HG03575 (cell line): ENCODE data around the gene NKIRAS2.
"Not testable (repeated sequence)": the region's sequence is repeated elsewhere in the genome, so short reads cannot be mapped to it uniquely, and the experiment has no call there.

ENCODE experiments used
- ATAC-seq: cut with Tn5 transposase; IDR thresholded peaks from one replicate; pipeline ENCODE4 v1.9.1; 2021; ENCODE audit not compliant: unreplicated experiment, insufficient number of reproducible peaks, low FRiP score; ENCODE audit errors: extremely low read depth

The NKIRAS2 gene

DNA sequence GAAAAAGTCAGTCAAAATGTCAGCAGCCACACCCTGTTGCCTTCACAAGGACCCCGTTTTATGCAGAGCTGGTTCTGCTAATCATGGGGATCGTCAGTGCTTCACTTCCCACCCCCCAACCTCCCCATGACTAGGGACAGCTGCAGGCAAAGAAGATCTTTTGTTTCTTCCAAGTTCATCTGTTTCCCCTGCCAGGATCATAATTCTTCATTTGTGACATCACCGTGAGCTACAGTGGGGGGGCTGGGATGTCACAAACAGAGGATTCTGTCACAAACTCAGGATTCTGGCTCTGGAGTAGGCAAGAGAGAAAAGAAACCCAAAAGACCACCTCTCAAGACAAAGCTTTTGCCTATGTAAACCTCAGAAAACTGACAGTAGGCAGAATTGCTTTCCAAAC, 27.3 kb upstream of the NKIRAS2 start:
- no peak for ATAC-seq

DNA sequence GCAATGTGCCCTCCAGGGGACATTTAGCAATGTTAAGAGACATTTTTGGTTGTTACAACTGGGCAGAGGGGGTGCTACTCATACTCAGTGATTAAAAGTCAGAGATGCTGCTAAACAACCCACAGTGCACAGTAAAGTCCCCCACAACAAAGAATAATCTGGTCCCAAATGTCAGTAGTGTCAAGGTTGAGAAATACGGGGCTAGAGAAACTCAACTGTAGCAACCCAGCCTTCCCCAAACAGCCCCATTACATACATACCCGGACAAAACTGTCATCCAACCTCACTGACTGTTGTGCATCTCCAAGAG, 23.1 kb upstream of the NKIRAS2 start:
- ATAC-seq: no peak

DNA sequence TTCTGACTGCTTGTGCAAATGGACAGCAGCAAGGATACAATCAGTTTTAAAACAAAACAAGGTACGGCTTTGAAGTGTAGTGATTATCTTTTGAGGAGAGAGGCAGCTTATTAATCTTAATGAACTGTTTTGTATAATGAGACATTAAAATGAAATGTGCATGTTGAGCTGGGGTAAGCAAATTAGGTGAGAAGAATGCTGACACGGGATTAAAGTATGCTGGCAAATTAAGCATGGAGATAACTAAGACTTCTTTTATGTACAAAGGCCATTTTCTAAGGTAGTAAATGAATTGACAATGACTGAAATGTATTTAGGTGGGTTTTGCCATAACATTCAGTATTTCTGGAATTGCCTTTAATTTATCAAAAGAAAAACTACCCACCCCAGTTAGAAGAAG, 21.4 kb upstream of the NKIRAS2 start:
- ATAC-seq: no peak

DNA sequence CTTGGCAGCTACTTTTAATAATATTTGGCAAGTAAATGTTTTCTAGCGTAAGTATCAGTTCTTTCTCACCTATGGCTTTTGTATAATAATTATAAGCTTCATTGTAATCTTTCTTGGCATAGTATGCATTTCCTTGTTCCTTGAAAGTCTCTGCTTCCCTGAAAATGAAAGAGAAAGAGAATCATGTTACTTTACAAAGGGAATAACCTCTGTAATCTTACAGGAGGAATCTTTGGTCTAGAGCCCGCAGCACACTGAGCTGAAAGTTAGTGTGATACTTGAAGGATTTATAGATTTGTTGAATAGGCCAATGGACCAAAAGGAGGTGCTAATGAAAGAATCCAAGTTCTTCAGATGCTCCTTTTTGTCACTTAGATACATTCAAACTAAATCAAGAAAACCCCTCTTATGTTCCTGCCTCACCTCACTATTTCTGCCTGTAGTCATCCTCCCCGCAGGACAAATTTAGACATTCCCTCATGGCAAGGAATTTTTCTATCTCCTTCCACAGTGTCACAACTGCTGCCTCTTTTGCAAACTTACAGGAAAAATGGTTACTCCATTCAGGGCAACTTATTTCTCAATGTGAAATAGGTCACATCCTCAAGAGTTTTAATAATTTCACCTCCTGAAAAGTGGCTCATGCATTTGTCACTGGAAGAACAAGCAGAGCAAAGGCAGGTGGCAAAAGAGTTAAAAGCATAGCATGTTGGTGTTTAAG, 19.3 kb upstream of the NKIRAS2 start:
- ATAC-seq: no peak

DNA sequence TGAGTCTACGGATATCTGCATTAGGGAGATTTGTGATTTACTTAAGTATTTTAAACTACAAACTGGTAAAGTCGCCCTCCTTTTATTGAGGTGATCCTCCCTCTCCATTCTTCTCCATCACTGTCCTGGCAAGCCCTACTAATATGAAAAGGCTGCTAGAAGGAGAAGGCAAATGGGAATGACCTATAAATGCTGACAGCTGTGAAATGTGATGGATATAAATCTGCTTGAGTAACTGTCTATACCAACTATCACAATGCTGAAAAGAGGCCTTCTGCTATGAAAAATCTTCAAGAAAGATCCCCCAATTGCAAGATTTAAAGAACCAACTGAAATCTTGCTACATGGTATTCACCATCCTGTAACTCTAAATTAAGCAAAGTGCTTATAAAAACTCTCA, 18.2 kb upstream of the NKIRAS2 start:
- ATAC-seq: no peak

DNA sequence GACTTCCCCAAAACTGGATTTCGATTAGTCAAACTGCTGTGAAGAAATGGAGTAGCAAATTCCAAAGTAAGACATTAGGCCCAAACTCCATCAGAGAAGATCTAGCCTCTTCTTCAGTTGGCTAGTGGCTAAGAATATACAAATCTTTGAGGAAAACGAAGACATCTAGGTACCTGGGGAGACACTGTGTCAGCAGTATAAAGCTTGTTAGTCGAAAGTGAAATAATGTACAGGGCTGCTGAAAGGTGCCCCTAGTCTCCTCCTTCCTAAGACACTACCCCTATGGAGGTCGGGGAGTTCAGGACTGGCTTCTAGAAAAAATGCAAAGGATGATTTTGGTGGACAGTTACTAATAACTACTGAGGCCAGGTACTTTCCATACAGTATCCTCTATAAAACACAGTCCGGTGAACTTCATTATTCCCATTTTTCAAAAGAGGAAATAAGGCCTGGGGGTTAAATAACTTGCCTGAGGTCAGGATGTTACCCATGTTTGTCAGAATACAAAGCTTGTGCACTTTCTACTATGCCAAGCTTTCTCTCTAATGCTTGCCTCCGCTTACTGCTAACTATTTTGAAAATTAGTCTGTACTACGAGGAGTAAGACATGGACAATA, 17.6 kb upstream of the NKIRAS2 start:
- ATAC-seq: no peak

DNA sequence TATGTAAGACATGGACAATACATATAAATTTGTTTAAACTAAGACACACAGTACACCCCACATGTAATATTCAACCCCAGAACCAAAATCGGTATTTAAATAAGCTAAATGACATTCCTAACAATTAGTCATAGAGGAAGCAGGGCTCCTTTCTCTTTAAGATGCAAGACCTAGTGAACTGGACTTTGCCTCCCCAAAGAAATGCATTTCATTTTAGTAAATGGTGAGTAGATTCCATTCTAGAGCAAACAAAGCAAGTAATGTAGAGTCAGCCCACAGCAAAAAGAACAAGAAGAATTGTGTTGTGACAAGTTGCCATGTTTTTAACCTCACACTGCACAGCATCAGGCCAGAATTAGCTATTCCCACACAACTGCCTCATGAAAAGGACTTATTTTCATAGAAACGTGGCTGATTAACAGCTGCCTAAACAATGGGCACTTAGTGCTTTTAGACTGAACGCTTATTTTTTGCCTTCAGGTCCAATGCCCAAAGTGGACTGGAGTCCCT, 17.0 kb upstream of the NKIRAS2 start:
- ATAC-seq: no peak

DNA sequence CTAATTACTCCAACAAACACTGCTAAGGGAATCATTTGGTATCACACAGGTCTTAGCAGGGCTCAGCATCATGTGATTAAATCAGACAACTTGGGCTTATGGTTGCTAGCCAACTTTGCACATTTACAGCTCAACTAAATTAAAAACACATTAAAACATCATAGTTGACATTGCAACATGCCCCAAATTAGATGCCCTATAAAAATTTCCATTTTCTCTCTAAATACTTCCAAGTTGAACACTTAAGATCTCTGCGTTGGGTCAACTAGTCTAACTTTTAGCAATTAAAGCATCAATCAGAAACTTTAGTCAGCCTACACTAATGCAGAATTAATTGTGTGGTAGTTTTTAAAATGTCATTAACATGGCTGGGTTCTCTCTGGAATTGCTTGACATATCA, 14.7 kb upstream of the NKIRAS2 start:
- no peak for ATAC-seq

DNA sequence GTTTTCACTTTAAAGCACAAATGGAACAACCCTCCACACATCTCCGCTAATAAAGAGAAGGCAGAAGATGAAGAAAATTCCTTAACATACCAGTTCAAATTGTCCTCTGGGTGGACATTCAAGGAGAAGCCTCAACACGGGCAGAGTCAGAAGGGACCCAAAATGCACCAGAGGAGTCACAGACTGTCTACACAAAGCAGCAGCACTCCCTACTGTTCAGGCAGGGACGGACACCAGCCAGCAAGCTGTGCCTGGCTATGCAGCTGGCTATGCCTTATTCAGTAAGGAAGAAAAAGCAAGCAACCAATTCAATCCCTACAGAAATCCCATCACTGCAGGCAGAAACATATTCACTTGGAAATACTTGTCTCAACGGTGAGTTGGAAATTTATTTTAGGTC, 10.7 kb upstream of the NKIRAS2 start:
- ATAC-seq: no peak

DNA sequence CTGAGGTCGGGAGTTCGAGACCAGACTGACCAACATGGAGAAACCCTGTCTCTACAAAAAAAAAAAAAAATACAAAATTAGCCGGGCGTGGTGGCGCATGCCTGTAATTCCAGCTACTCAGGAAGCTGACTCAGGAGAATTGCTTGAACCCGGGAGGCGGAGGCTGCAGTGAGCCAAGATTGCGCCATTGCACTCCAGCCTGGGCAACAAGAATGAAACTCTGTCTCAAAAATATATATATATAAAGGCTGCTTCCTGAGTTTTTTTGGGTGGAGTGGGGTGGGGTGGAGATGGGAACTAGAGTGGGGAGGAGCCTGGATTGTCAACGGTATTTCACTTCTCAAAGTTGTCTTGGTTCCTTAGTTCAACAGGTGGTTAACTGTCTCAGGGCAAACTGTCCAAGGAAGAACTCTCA, 9.6 kb upstream of the NKIRAS2 start:
- not testable (repeated sequence) for ATAC-seq

DNA sequence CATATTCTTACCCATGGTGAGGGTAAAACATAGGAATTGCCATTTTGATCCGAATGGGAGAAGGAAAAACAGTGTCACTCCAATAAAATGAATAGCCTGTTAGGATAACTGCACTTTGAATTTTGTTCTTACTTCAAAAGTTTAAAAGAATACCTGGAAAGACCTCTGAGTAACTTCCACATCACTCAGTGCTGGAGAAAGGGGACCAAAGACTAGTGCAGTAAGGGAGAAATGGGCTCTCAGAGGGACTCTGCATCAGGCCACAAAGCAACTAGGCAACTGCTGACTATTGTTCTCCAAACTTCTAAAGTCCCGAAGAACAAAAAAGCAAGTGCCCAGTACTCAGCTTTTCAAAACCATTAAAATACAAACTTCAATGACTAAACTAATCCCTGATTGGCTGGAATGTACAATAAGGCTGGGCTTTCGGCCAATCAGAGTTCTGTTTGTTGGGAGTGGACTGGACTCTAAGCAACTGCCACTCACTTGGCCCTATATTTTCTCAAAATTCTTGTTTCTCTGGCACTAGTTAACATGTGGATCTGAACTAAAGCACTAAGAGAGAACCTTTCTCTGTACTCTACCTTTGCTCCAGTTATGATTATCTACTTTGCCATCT, 8.9 kb upstream of the NKIRAS2 start:
- ATAC-seq: no peak

DNA sequence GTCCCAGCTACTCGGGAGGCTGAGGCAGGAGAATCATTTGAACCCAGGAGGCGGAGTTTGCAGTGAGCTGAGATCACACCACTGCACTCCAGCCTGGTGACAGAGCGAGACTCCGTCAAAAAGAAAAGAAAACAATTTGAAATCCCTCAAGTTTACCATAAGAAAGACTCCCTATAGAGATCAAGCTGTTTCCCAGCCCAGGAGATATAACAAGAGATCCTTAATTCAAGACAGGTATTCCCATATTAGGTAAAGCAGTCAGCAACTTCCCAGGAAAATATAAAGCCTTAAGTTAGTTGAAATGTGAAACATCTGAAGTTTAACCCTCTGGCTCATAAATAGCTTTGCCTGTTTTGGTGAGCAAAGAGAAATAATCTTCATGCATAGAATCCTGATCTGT, 7.5 kb upstream of the NKIRAS2 start:
- ATAC-seq: not testable (repeated sequence)

DNA sequence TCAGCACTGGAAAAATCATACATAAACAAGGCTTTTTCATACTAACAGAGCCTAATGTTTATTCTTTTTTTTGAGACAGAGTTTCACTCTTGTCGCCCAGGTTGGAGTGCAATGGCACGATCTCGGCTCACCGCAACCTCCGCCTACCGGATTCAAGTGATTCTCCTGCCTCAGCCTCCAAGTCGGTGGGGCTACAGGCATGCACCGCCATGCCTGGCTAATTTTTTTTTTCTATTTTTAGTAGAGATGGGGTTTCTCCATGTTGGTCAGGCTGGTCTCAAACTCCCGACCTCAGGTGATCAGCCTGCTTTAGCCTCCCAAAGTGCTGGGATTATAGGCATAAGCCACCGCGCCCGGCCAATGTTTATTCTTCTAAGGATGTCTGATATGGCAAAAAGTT, 6.2 kb upstream of the NKIRAS2 start:
- not testable (repeated sequence) for ATAC-seq

DNA sequence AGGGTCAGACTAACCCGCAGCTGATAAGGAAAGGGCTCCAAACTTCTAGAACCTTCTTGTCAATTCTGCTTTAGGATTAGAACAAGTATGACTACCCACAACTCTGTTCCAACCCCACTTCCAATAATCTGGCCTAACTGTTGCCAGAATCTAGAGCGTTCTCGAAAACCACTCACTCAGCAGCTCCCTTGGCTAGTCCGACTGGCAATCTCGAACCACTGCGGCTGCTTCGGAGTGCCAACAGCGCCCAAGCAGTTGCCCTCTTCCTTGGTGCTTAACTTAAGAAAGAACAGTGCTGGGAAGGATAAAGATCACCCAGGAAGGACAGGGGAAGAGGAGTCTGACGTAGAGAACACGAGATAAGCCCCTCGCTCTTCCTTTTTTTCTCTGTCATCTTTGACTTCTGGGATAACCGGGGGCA, 3.5 kb upstream of the NKIRAS2 start:
- no peak for ATAC-seq

DNA sequence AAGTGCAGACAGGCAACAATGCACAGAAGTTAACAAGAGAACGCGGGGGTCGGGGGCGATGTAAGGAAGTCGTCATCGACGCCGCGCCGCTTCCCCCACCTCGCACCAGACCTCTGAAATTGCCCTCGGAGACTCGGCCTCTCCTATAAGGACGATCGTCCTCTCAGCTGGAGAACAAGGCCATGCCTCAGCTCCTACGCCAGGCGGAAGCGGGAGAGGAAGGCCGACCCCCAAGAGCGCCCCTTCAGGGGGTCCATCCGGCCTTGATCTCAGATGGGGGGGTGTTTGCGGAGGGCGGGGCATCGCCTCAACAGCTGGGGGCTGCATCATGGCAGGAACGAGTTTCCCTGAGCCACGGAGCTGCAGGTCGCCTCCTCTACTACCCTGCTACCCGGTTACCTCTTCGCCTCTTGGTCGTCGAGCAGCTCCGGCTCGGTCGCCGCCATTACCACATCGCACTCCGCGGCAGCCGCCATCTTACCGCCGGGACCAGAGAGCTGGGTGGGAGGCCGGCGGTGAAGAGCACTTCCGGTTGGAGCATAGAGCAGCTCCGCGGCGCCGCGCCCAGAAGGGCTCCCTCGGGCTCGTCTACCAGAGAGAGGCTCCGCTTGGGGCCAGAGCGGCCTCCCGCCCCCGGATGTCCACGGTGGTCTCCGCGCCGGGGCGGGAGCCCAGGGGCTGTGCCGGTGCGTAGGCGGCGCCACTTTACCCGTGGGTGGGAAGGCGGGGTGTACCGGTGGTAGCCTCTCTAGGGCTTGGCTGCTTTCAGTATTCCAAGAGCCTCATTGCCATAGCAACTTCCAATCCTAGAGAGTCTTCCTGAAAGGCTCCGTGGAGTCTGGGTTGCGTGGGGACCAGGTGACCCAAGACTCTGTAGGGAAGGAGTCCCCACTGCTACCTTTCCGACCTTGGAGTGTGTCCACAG, 2.7 kb upstream of the NKIRAS2 start, which contains the start of gene DNAJC7:
Gene DNAJC7, minus strand, starts transcription at position 499 of the 925 bp plus-strand sequence. Its CDS starts 23 bp downstream, at position 476.
- ATAC-seq: no peak

DNA sequence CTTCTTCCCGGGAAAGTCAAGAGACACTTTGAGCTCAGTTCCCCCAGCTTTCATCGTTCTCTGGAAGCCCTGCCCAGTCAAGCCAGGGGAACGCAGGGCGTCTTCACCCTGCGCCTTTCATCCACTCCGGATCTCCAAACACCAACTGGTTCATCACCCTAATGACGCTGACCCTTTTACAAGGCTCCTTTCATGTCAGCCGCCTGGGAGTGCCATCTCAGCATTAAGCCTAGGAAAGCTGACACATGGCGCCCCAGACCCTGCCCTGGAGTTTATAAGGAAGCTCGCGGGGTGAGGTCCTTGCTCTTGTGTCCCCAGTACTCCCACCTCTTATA, 2.1 kb upstream of the NKIRAS2 start:
- no peak for ATAC-seq

DNA sequence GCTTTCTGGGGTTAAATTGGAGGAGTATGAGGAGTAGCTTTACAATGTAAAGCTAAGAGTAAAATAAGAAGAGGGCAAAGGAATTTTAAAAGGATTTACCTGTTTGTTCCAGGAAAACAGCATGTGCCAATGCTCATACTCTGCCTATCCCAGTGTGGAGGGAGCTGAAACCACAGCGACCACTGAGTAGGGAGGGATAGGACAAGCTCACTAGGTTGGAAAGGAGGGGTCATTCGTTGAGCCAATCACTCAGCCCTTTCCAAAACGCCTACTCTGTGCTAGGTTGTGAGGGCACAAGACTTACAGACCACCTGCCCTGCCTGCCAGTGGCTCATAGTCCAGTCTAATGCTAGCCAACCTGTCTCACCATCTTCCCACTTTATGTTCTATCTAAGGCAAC, 1.6 kb upstream of the NKIRAS2 start:
- no peak for ATAC-seq

DNA sequence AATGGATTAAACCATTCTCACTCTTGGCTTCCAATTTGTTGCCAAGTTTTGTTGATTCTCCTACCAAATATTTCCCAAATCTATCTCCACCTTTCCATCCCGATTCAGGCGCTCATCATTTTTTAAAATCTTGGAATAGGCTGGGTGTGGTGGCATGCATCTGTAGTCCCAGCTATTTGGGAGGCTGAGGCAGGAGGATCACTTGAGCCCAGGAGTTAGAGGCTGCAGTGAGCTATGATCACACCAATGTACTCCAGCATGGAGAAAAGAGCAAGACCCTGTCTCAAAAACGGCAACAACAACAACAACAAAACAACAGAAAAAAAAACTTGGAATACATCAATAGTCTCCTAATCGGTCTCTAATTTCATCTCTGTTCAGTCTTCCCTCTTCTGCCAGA, 902 bp upstream of the NKIRAS2 start:
- ATAC-seq: no peak

DNA sequence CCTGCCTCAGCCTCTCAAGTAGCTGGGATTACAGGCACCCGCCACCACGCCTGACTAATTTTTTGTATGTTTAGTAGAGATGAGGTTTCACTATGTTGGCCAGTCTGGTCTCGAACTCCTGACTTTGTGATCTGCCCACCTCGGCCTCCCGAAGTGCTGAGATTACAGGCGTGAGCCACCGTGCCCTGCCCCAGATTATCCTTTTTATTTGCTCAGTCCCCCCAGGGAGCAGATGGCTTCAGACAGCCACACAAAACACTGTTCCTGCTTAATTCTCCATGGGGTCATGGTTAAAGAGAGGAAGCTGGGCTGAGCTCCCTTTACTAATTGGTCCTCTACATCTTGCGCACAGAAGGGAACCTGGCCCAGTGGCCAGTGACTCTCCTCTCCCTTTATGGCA, 955 bp downstream of the NKIRAS2 start:
- not testable (repeated sequence) for ATAC-seq
